GM19452 (cell line): ENCODE measurements around the gene TMPO.
A peak's percentile ranks its signal among the peaks of the same experiment; 100 is the strongest.
"Not testable (repeated sequence)": the region's sequence is repeated elsewhere in the genome, so short reads cannot be mapped to it uniquely, and the experiment has no call there.

Source experiments
- ATAC-seq: cut with Tn5 transposase; IDR thresholded peaks from one replicate; pipeline ENCODE4 v1.9.1; 2021; ENCODE audit not compliant: unreplicated experiment

The TMPO gene

GRCh38 chr12:98515287-98516110, at the start of gene TMPO:
TMPO (plus strand) TSS chr12:98515590; CDS start chr12:98515868, 278 bp downstream.
- peak; percentile 87 for ATAC-seq

- no peak for ATAC-seq
These were observed 49.3 kb upstream of the TMPO start for GRCh38 chr12:98465950-98466602.

GRCh38 chr12:98466640-98467400, 48.6 kb upstream of the TMPO start:
- ATAC-seq = no peak

GRCh38 chr12:98469109-98469508, 46.3 kb upstream of the TMPO start:
- no peak for ATAC-seq

- ATAC-seq = peak; percentile 73
These were observed 44.8 kb upstream of the TMPO start for GRCh38 chr12:98470469-98471082.

- ATAC-seq = peak; percentile 28
These were observed 44.3 kb upstream of the TMPO start for GRCh38 chr12:98471085-98471484.

- ATAC-seq = no peak
These were observed 39.9 kb upstream of the TMPO start for GRCh38 chr12:98475565-98475908.

- ATAC-seq = no peak
These were observed 36.8 kb upstream of the TMPO start for GRCh38 chr12:98478606-98479005.

GRCh38 chr12:98483621-98484503, 31.5 kb upstream of the TMPO start:
- ATAC-seq = no peak

- no peak for ATAC-seq
These were observed 29.5 kb upstream of the TMPO start for GRCh38 chr12:98485792-98486340.

- not testable (repeated sequence) for ATAC-seq
These were observed 27.0 kb upstream of the TMPO start for GRCh38 chr12:98488416-98488815.

- ATAC-seq = no peak
These were observed 26.2 kb upstream of the TMPO start for GRCh38 chr12:98489176-98489575.

GRCh38 chr12:98490501-98491453, 24.6 kb upstream of the TMPO start:
- ATAC-seq = peak; percentile 92

GRCh38 chr12:98492580-98493140, 22.7 kb upstream of the TMPO start:
- no peak for ATAC-seq

GRCh38 chr12:98501266-98501629, 14.1 kb upstream of the TMPO start:
- not testable (repeated sequence) for ATAC-seq

GRCh38 chr12:98503342-98503591, 12.1 kb upstream of the TMPO start:
- ATAC-seq = peak; percentile 54

- peak; percentile 74 for ATAC-seq
These were observed 11.6 kb upstream of the TMPO start for GRCh38 chr12:98503592-98504367.

GRCh38 chr12:98504368-98504617, 11.1 kb upstream of the TMPO start:
- ATAC-seq = peak; percentile 14
